ENCODE measurements around the gene BEND4. TPM values are rescaled to one million over a fixed set of nuclear protein-coding genes. Genes with fewer than 3 reads are reported as not detected.

BEND4 gene
- polyA plus RNA-seq, 1 experiment = not detected

- no peaks in the 10 kb centered on the region for H3K27me3 ChIP-seq (ENCODE audit: control insufficient read depth, insufficient read depth, low read length)
- ChIA-PET POLR2A (no interaction called here), CTCF (interaction anchor here (0.6 kb wide), 1 partner anchor 143 kb away, joined by 3 read pairs; no protein-coding TSS in a partner anchor)
- TF ChIP-seq CTCF (IDR thresholded peaks at IDR 0.05; ENCODE audit: insufficient read depth, low read depth, low read length) = no peak
- DNase-seq (ENCODE audit: low read depth) = no peak
- no peaks in the 10 kb centered on the region for H3K36me3 ChIP-seq (ENCODE audit: control insufficient read depth, insufficient read depth, low read length)
- H3K4me3 ChIP-seq (ENCODE audit: low read depth, low read length) = no peak overlapping the region
Observed at GRCh38 chr4:42159271-42160001, 7.0 kb upstream of the BEND4 start.

GRCh38 chr4:42151568-42152506, 618 bp downstream of the BEND4 start:
- Histone ChIP-seq H3K36me3 (ENCODE audit: control insufficient read depth, insufficient read depth, low read length) (no peaks in the 10 kb centered on the region), H3K4me3 (ENCODE audit: low read depth, low read length) (no peak overlapping the region), H3K27me3 (ENCODE audit: control insufficient read depth, insufficient read depth, low read length) (peaks cover 24% of the 10 kb centered on the region)
- ChIA-PET POLR2A (interaction anchor here (0.7 kb wide), 1 partner anchor 187 kb away, joined by 3 read pairs; no protein-coding TSS in a partner anchor), CTCF (interaction anchor here (1.0 kb wide), 1 partner anchor 8 kb away, joined by 3 read pairs; no protein-coding TSS in a partner anchor)
- TF ChIP-seq CTCF (IDR thresholded peaks at IDR 0.05; ENCODE audit: insufficient read depth, low read depth, low read length) = no peak
- DNase-seq (ENCODE audit: low read depth) = no peak

GRCh38 chr4:42150653-42151567, 1.5 kb downstream of the BEND4 start:
- no peak overlapping the region for H3K4me3 ChIP-seq (ENCODE audit: low read depth, low read length)
- H3K27me3 ChIP-seq (ENCODE audit: control insufficient read depth, insufficient read depth, low read length) = peaks cover 24% of the 10 kb centered on the region
- CTCF ChIA-PET = interaction anchor here (1.0 kb wide), 1 partner anchor 7 kb away, joined by 3 read pairs; no protein-coding TSS in a partner anchor

GRCh38 chr4:42149004-42149403, 3.5 kb downstream of the BEND4 start:
- H3K4me3 ChIP-seq (ENCODE audit: low read depth, low read length) = no peak overlapping the region
- no peak for DNase-seq (ENCODE audit: low read depth)
- no peak for TF ChIP-seq CTCF (IDR thresholded peaks at IDR 0.05; ENCODE audit: insufficient read depth, low read depth, low read length)
- ChIA-PET POLR2A (no interaction called here), CTCF (no interaction called here)
- peaks cover 24% of the 10 kb centered on the region for H3K27me3 ChIP-seq (ENCODE audit: control insufficient read depth, insufficient read depth, low read length)
- no peaks in the 10 kb centered on the region for H3K36me3 ChIP-seq (ENCODE audit: control insufficient read depth, insufficient read depth, low read length)

More at GRCh38 chr4:42150653-42151567, 1.5 kb downstream of the BEND4 start:
- H3K36me3 ChIP-seq (ENCODE audit: control insufficient read depth, insufficient read depth, low read length) = no peaks in the 10 kb centered on the region
- no peak for DNase-seq (ENCODE audit: low read depth)
- no peak for TF ChIP-seq CTCF (IDR thresholded peaks at IDR 0.05; ENCODE audit: insufficient read depth, low read depth, low read length)
- POLR2A ChIA-PET = interaction anchor here (0.7 kb wide), 1 partner anchor 188 kb away, joined by 3 read pairs; no protein-coding TSS in a partner anchor

Measured in BJ (cell line).